ENCODE results near the gene HEBP2.
A peak's percentile ranks its signal among the peaks of the same experiment; 100 is the strongest.
"Not testable (repeated sequence)": the region's sequence is repeated elsewhere in the genome, so short reads cannot be mapped to it uniquely, and the experiment has no call there.

HEBP2 gene

DNA sequence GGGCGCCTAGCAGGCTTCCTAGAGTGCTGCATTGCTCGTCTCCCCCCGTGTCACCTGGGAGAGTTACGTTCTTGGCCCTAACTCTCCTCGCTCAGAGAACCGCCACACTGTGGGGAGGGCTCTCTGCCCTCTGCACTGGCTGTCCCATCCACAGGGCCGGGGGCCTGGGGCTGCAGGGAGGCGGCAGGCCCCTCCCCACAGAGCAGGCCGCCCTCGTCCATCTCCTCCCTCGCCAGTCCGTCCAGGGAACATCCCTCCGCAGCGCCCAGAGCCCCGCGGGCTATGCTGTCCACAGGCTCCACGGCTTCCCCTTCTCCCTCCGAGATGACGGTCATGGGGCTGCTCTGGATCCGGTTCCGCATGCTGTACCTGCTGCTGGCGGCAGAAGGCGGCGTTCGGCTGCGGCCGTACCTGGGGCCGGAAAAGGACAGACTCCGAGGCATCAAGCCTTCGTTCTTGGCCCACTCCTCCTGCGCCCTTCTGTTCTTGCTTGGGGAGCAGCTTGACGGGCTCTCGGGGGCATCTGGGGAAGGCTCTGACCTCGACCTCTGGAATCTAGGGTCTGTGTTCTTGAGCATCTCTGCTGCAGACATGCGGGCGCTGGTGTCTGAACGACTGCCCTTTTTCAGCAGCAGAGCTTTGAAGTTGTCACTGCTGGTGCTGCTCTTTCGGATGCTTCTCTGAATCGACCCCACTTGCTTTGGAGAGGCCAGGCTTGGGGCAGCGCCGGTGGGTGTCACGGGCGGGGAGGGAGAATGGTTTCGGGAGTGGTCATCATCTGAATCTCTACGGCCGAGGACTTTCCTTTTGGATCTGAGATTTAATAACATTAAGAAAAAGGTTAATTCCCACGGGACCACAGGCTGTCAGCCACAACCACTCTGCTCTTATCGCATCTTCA is 20.2 kb downstream of the HEBP2 start:
- in situ Hi-C loops (cut with HindIII; ENCODE audit: low pct_ligation_motif_present, low sequenced_read_pairs), result no loop called here
- no peak overlapping the region for H3K4me3 ChIP-seq (ENCODE audit: low read depth, low read length)
- no peak overlapping the region for H3K27ac ChIP-seq
- TF ChIP-seq, protein P1, sequence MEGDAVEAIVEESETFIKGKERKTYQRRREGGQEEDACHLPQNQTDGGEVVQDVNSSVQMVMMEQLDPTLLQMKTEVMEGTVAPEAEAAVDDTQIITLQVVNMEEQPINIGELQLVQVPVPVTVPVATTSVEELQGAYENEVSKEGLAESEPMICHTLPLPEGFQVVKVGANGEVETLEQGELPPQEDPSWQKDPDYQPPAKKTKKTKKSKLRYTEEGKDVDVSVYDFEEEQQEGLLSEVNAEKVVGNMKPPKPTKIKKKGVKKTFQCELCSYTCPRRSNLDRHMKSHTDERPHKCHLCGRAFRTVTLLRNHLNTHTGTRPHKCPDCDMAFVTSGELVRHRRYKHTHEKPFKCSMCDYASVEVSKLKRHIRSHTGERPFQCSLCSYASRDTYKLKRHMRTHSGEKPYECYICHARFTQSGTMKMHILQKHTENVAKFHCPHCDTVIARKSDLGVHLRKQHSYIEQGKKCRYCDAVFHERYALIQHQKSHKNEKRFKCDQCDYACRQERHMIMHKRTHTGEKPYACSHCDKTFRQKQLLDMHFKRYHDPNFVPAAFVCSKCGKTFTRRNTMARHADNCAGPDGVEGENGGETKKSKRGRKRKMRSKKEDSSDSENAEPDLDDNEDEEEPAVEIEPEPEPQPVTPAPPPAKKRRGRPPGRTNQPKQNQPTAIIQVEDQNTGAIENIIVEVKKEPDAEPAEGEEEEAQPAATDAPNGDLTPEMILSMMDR (IDR thresholded peaks at IDR 0.05; ENCODE audit: low read depth, low read length, missing control alignments), result no peak
- H3K36me3 ChIP-seq (replicated peaks), result peaks cover 11% of the 10 kb centered on the region
- no peak for DNase-seq
- no peaks in the 10 kb centered on the region for H3K27me3 ChIP-seq (replicated peaks)

DNA sequence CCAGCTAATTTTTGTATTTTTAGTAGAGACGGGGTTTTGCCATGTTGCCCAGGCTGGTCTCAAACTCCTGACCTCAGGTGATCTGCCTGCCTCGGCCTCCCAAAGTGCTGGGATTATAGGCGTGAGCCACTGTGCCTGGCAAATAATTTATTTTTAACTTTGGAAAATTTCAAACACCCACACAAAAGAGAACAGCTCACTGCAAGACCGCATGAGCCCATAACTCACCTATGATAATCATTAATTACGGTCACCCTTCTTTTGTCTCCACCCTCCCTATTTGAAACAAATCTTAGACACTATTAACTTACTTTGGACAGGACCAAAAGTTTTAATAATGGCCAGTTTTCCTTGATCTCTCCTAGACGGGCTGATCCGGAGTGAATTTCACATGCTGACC is 21.2 kb downstream of the HEBP2 start:
- H3K4me3 ChIP-seq (ENCODE audit: low read depth, low read length); H3K27me3 ChIP-seq (replicated peaks); in situ Hi-C loops (cut with HindIII; ENCODE audit: low pct_ligation_motif_present, low sequenced_read_pairs); DNase-seq; H3K27ac ChIP-seq: not testable (repeated sequence)
- peaks cover 12% of the 10 kb centered on the region for H3K36me3 ChIP-seq (replicated peaks)

DNA sequence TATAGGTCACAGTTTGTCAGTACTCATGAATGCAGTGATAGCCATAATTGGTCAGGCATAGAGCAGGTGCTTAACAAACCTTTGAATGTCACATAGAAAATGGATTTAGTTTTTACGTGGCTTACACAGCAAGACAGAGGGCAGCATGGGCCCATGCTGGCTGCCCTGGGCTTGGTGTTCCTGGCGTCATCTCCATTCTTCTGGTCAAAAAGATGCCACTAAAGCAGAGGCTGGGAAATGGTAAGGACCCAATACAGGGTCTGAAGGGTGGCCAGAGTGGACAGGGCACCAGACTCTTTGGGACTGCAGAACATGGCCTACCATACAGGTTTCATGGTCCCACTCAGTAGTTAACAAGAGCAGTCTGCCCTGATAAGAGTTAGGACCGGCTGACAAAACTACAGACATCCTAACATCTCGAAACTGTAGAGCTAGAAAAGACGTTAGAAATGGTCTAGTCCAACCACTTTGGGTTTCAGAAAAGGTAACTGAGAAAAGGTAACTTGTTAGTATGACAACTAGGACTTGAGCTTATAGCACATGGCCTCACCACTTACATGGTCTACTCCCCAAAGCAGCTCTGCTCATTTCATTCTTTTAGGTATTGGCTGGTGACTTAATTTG is 22.6 kb downstream of the HEBP2 start:
- Histone ChIP-seq H3K4me3 (ENCODE audit: low read depth, low read length) (no peak overlapping the region), H3K27ac (no peak overlapping the region), H3K36me3 (replicated peaks) (peaks cover 10% of the 10 kb centered on the region), H3K27me3 (replicated peaks) (no peaks in the 10 kb centered on the region)
- no peak for DNase-seq
- TF ChIP-seq, protein P1 (IDR thresholded peaks at IDR 0.05; ENCODE audit: low read depth, low read length, missing control alignments), result no peak
- in situ Hi-C loops (cut with HindIII; ENCODE audit: low pct_ligation_motif_present, low sequenced_read_pairs), result no loop called here

DNA sequence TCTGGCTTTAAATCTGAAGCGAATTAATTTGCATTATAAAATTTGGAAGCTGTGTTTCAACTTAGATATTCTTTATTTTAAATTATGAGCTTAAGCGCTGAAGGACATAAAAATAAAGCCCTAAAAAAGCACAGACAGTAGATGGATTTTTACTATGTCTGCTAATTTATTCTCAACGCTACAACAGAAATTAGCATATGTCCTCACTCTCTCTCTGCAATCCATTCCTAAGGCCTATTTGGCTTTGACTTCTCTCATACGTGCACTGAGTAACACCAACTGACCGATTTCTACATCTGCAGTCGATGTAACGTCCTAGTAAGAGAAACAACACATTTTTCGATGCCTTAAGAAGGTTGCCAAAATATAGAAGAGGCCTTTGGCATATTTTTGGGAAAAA is 23.7 kb downstream of the HEBP2 start:
- TF ChIP-seq, protein P1 (IDR thresholded peaks at IDR 0.05; ENCODE audit: low read depth, low read length, missing control alignments), result no peak

DNA sequence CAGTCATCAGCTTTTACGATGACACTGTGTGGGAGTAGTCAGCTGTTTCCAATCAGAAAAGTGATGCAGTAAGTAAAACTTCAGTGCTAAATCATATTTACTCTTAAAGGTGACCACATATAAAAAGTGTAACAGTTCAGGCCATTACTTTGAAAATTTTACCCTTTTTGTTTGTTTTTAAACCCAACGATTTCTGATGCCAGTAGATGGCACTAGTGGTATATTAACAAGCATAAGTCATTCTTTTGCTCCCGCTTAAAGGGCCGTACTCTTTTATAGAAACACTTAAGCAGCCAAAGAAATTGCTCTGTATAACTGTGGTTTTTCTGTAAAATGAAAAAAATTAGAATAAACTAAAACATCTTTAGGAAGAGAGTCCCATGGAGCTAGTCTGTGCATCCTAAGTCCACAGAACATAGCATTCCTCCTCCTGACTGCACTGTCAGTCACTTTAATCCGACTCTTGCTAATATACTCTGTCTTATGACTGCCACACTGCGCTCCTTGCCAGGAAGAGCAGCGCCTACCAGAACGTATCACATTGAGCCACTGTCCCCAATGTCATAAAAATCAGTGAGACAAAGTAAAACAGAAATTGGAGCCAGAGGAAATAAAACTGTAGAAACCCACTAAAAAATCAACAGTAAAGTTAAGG is 25.0 kb downstream of the HEBP2 start:
- Histone ChIP-seq H3K4me3 (ENCODE audit: low read depth, low read length) (no peak overlapping the region), H3K27me3 (replicated peaks) (no peaks in the 10 kb centered on the region), H3K27ac (no peak overlapping the region), H3K36me3 (replicated peaks) (peaks cover 6% of the 10 kb centered on the region)
- DNase-seq, result peak; percentile 39
- TF ChIP-seq, protein P1 (IDR thresholded peaks at IDR 0.05; ENCODE audit: low read depth, low read length, missing control alignments), result peak; percentile 43
- in situ Hi-C loops (cut with HindIII; ENCODE audit: low pct_ligation_motif_present, low sequenced_read_pairs), result no loop called here

More for the DNA sequence above, 23.7 kb downstream of the HEBP2 start:
- H3K36me3 ChIP-seq (replicated peaks), result peaks cover 8% of the 10 kb centered on the region
- no peaks in the 10 kb centered on the region for H3K27me3 ChIP-seq (replicated peaks)
- no peak overlapping the region for H3K4me3 ChIP-seq (ENCODE audit: low read depth, low read length)
- in situ Hi-C loops (cut with HindIII; ENCODE audit: low pct_ligation_motif_present, low sequenced_read_pairs), result no loop called here
- DNase-seq, result no peak
- no peak overlapping the region for H3K27ac ChIP-seq

DNA sequence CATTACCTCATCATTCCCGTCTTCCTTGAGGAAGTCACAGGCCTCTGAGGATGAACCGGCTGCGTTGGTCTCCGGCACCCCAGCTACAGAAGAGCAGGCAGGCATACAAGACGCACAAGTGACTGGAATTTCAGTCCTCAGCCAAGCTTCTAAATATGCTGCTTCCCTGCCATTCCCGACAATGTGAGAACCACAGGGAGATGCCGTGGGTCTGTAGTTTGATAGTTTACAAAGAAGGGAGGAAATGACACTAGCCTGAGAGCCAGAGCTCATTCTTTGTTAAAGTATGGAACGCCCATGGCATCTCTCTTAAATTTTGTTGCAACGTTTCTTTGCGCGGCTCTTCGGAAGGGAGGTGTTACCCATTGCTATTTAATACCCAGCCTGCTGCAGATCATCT is 25.7 kb downstream of the HEBP2 start:
- TF ChIP-seq, protein P1 (IDR thresholded peaks at IDR 0.05; ENCODE audit: low read depth, low read length, missing control alignments), result no peak
- Histone ChIP-seq H3K4me3 (ENCODE audit: low read depth, low read length) (no peak overlapping the region), H3K36me3 (replicated peaks) (peaks cover 2% of the 10 kb centered on the region), H3K27me3 (replicated peaks) (no peaks in the 10 kb centered on the region), H3K27ac (no peak overlapping the region)
- in situ Hi-C loops (cut with HindIII; ENCODE audit: low pct_ligation_motif_present, low sequenced_read_pairs), result no loop called here
- DNase-seq, result no peak
